ENCODE measurements around the gene GLIPR1L1. TPM values are rescaled to one million over a fixed set of nuclear protein-coding genes. Genes with fewer than 3 reads are reported as not detected.

Gene GLIPR1L1
- total and polyA plus RNA-seq, 4 donors: 0.66 to 1.1 TPM; not detected in 2

GRCh38 chr12:75378354-75378753 is 43.9 kb downstream of the GLIPR1L1 start:
- no peaks in the 10 kb centered on the region for H3K9me3 ChIP-seq (ENCODE audit: control insufficient read depth, insufficient read depth, low read length)
- DNase-seq (ENCODE audit: low read depth in 4 of 6, low spot score in 6 of 6): no peak

GRCh38 chr12:75389061-75389460 is 54.6 kb downstream of the GLIPR1L1 start:
- Histone ChIP-seq H3K27ac (ENCODE audit: low read depth, low read length) (no peak overlapping the region), H3K4me1 (ENCODE audit: control insufficient read depth, insufficient read depth, low read length) (no peaks in the 10 kb centered on the region), H3K9me3 (ENCODE audit: control insufficient read depth, insufficient read depth, low read length) (peaks cover 5% of the 10 kb centered on the region), H3K4me3 (ENCODE audit: low read depth, low read length) (no peak overlapping the region), H3K27me3 (ENCODE audit: control insufficient read depth, insufficient read depth, low read length) (no peaks in the 10 kb centered on the region), H3K36me3 (ENCODE audit: control insufficient read depth, insufficient read depth, low read length) (no peaks in the 10 kb centered on the region)
- peak in 1 of 6 donors; percentile 14 for DNase-seq (ENCODE audit: low read depth in 4 of 6, low spot score in 6 of 6)
- no CpG with 5 or more reads among the region's 1 CpG for WGBS (ENCODE audit: insufficient coverage)

More at GRCh38 chr12:75378354-75378753, 43.9 kb downstream of the GLIPR1L1 start:
- H3K4me1 ChIP-seq (ENCODE audit: control insufficient read depth, insufficient read depth, low read length): no peaks in the 10 kb centered on the region
- H3K36me3 ChIP-seq (ENCODE audit: control insufficient read depth, insufficient read depth, low read length): no peaks in the 10 kb centered on the region
- H3K4me3 ChIP-seq (ENCODE audit: low read depth, low read length): no peak overlapping the region
- no peaks in the 10 kb centered on the region for H3K27me3 ChIP-seq (ENCODE audit: control insufficient read depth, insufficient read depth, low read length)
- 100% methylated on average over 1 of the region's 1 CpG for WGBS (ENCODE audit: insufficient coverage)
- no peak overlapping the region for H3K27ac ChIP-seq (ENCODE audit: low read depth, low read length)

GRCh38 chr12:75389706-75390105 is 55.2 kb downstream of the GLIPR1L1 start:
- Histone ChIP-seq H3K9me3 (ENCODE audit: control insufficient read depth, insufficient read depth, low read length) (peaks cover 5% of the 10 kb centered on the region), H3K4me3 (ENCODE audit: low read depth, low read length) (no peak overlapping the region), H3K4me1 (ENCODE audit: control insufficient read depth, insufficient read depth, low read length) (no peaks in the 10 kb centered on the region), H3K36me3 (ENCODE audit: control insufficient read depth, insufficient read depth, low read length) (no peaks in the 10 kb centered on the region), H3K27me3 (ENCODE audit: control insufficient read depth, insufficient read depth, low read length) (no peaks in the 10 kb centered on the region), H3K27ac (ENCODE audit: low read depth, low read length) (no peak overlapping the region)
- WGBS (ENCODE audit: insufficient coverage): no CpG with 5 or more reads among the region's 1 CpG
- DNase-seq (ENCODE audit: low read depth in 4 of 6, low spot score in 6 of 6): peak in 3 of 6 donors; percentile 7 to 10 (median 9)

- Histone ChIP-seq H3K9me3 (ENCODE audit: control insufficient read depth, insufficient read depth, low read length) (peaks cover 2% of the 10 kb centered on the region), H3K4me3 (ENCODE audit: low read depth, low read length) (peak overlapping the region; percentile 85), H3K27ac (ENCODE audit: low read depth, low read length) (peak overlapping the region; percentile 1), H3K27me3 (ENCODE audit: control insufficient read depth, insufficient read depth, low read length) (no peaks in the 10 kb centered on the region), H3K4me1 (ENCODE audit: control insufficient read depth, insufficient read depth, low read length) (no peaks in the 10 kb centered on the region), H3K36me3 (ENCODE audit: control insufficient read depth, insufficient read depth, low read length) (no peaks in the 10 kb centered on the region)
- 37% methylated on average over 2 of the region's 6 CpGs for WGBS (ENCODE audit: insufficient coverage)
- DNase-seq (ENCODE audit: low read depth in 4 of 6, low spot score in 6 of 6): peak in 1 of 6 donors; percentile 19
These were observed 55.9 kb downstream of the GLIPR1L1 start for GRCh38 chr12:75390156-75390898.

GRCh38 chr12:75390899-75391538 is 56.5 kb downstream of the GLIPR1L1 start, which contains the start of gene GLIPR1L2:
Gene GLIPR1L2, plus strand, starts transcription at chr12:75391089. Its CDS starts 28 bp downstream, at chr12:75391117.
- Histone ChIP-seq H3K27ac (ENCODE audit: low read depth, low read length) (peak within 1 kb of the TSS; percentile 83), H3K36me3 (ENCODE audit: control insufficient read depth, insufficient read depth, low read length) (no peaks in the 10 kb centered on the region), H3K9me3 (ENCODE audit: control insufficient read depth, insufficient read depth, low read length) (no peaks in the 10 kb centered on the region), H3K27me3 (ENCODE audit: control insufficient read depth, insufficient read depth, low read length) (no peaks in the 10 kb centered on the region), H3K4me1 (ENCODE audit: control insufficient read depth, insufficient read depth, low read length) (no peaks in the 10 kb centered on the region), H3K4me3 (ENCODE audit: low read depth, low read length) (peak within 1 kb of the TSS; percentile 85)
- DNase-seq (ENCODE audit: low read depth in 4 of 6, low spot score in 6 of 6): peak; percentile 91 to 99 (median 96)
- WGBS (ENCODE audit: insufficient coverage): 2% methylated on average over 33 of the region's 36 CpGs

GRCh38 chr12:75404231-75404630 is 69.8 kb downstream of the GLIPR1L1 start:
- no peaks in the 10 kb centered on the region for H3K9me3 ChIP-seq (ENCODE audit: control insufficient read depth, insufficient read depth, low read length)
- H3K27ac ChIP-seq (ENCODE audit: low read depth, low read length): no peak overlapping the region
- H3K27me3 ChIP-seq (ENCODE audit: control insufficient read depth, insufficient read depth, low read length): no peaks in the 10 kb centered on the region
- H3K36me3 ChIP-seq (ENCODE audit: control insufficient read depth, insufficient read depth, low read length): no peaks in the 10 kb centered on the region
- no CpG with 5 or more reads among the region's 1 CpG for WGBS (ENCODE audit: insufficient coverage)
- DNase-seq (ENCODE audit: low read depth in 4 of 6, low spot score in 6 of 6): no peak
- H3K4me3 ChIP-seq (ENCODE audit: low read depth, low read length): no peak overlapping the region
- H3K4me1 ChIP-seq (ENCODE audit: control insufficient read depth, insufficient read depth, low read length): no peaks in the 10 kb centered on the region

GRCh38 chr12:75407683-75408082 is 73.2 kb downstream of the GLIPR1L1 start:
- Histone ChIP-seq H3K27ac (ENCODE audit: low read depth, low read length) (no peak overlapping the region), H3K9me3 (ENCODE audit: control insufficient read depth, insufficient read depth, low read length) (no peaks in the 10 kb centered on the region), H3K27me3 (ENCODE audit: control insufficient read depth, insufficient read depth, low read length) (no peaks in the 10 kb centered on the region), H3K4me3 (ENCODE audit: low read depth, low read length) (no peak overlapping the region), H3K4me1 (ENCODE audit: control insufficient read depth, insufficient read depth, low read length) (no peaks in the 10 kb centered on the region), H3K36me3 (ENCODE audit: control insufficient read depth, insufficient read depth, low read length) (no peaks in the 10 kb centered on the region)
- DNase-seq (ENCODE audit: low read depth in 4 of 6, low spot score in 6 of 6): no peak

GRCh38 chr12:75409830-75410229 is 75.4 kb downstream of the GLIPR1L1 start:
- no peaks in the 10 kb centered on the region for H3K9me3 ChIP-seq (ENCODE audit: control insufficient read depth, insufficient read depth, low read length)
- H3K36me3 ChIP-seq (ENCODE audit: control insufficient read depth, insufficient read depth, low read length): no peaks in the 10 kb centered on the region
- DNase-seq (ENCODE audit: low read depth in 4 of 6, low spot score in 6 of 6): no peak
- no peak overlapping the region for H3K4me3 ChIP-seq (ENCODE audit: low read depth, low read length)
- no peaks in the 10 kb centered on the region for H3K4me1 ChIP-seq (ENCODE audit: control insufficient read depth, insufficient read depth, low read length)
- WGBS (ENCODE audit: insufficient coverage): no CpG with 5 or more reads among the region's 2 CpGs
- H3K27me3 ChIP-seq (ENCODE audit: control insufficient read depth, insufficient read depth, low read length): no peaks in the 10 kb centered on the region
- H3K27ac ChIP-seq (ENCODE audit: low read depth, low read length): no peak overlapping the region

GRCh38 chr12:75414671-75415070 is 80.2 kb downstream of the GLIPR1L1 start:
- Histone ChIP-seq H3K4me1 (ENCODE audit: control insufficient read depth, insufficient read depth, low read length) (no peaks in the 10 kb centered on the region), H3K27ac (ENCODE audit: low read depth, low read length) (no peak overlapping the region), H3K36me3 (ENCODE audit: control insufficient read depth, insufficient read depth, low read length) (no peaks in the 10 kb centered on the region), H3K4me3 (ENCODE audit: low read depth, low read length) (no peak overlapping the region), H3K9me3 (ENCODE audit: control insufficient read depth, insufficient read depth, low read length) (no peaks in the 10 kb centered on the region), H3K27me3 (ENCODE audit: control insufficient read depth, insufficient read depth, low read length) (no peaks in the 10 kb centered on the region)
- WGBS (ENCODE audit: insufficient coverage): no CpG with 5 or more reads among the region's 1 CpG
- DNase-seq (ENCODE audit: low read depth in 4 of 6, low spot score in 6 of 6): no peak

GRCh38 chr12:75419841-75420240 is 85.4 kb downstream of the GLIPR1L1 start:
- Histone ChIP-seq H3K27me3 (ENCODE audit: control insufficient read depth, insufficient read depth, low read length) (no peaks in the 10 kb centered on the region), H3K36me3 (ENCODE audit: control insufficient read depth, insufficient read depth, low read length) (no peaks in the 10 kb centered on the region), H3K27ac (ENCODE audit: low read depth, low read length) (no peak overlapping the region), H3K4me1 (ENCODE audit: control insufficient read depth, insufficient read depth, low read length) (no peaks in the 10 kb centered on the region), H3K9me3 (ENCODE audit: control insufficient read depth, insufficient read depth, low read length) (no peaks in the 10 kb centered on the region), H3K4me3 (ENCODE audit: low read depth, low read length) (no peak overlapping the region)
- WGBS (ENCODE audit: insufficient coverage): 82% methylated on average over 2 of the region's 2 CpGs
- DNase-seq (ENCODE audit: low read depth in 4 of 6, low spot score in 6 of 6): no peak

All from spinal cord (tissue), 10 donors.